Panc1 (cell line): Measurements from ENCODE around the gene TMPRSS13. TPM values are rescaled to one million over a fixed set of nuclear protein-coding genes. Genes with fewer than 3 reads are reported as not detected.

Experiments
- ATAC-seq: fragments of 200-7000 bp; cut with Tn5 transposase; 2 replicates; pipeline ENCODE4 v1.9.1; 2020; ENCODE audit warnings: mild to moderate bottlenecking, moderate library complexity
- BruUV-seq: library from RNA; stranded (reverse); fragments of 400-500 nt; replicated peaks from 2 replicates; lab custom pipeline; 2021; lab: Mats Ljungman, UMichigan
- CTCF ChIA-PET: fragments of 300-600 bp; sonication (Branson Sonifier 250); formaldehyde crosslinking; loops from one replicate; lab custom pipeline; 2022; ENCODE audit warnings: antibody characterized with exemption; lab: Charles Lee
- POLR2A ChIA-PET: fragments of 300-600 bp; sonication (Branson Sonifier 250); formaldehyde crosslinking; loops from one replicate; lab custom pipeline; 2022; ENCODE audit warnings: antibody characterized with exemption; lab: Charles Lee
- DNase-seq: peaks from one replicate; pipeline ENCODE4 v3.0.0-alpha.2; 2010; ENCODE audit warnings: low read depth, low spot score
- H3K27ac ChIP-seq: 2 replicates; pipeline ENCODE4 v1.5.1; 2011; ENCODE audit warnings: mild to moderate bottlenecking, low read length, inconsistent platforms
- H3K27me3 ChIP-seq: fragments of 200-500 bp; sonication (Bioruptor generic); 2 replicates; pipeline ENCODE4 v1.6.0; 2014; ENCODE audit warnings: low read length, inconsistent platforms; ENCODE audit not compliant: control insufficient read depth, insufficient read depth
- H3K36me3 ChIP-seq: fragments of 200-500 bp; sonication (Bioruptor generic); 2 replicates; pipeline ENCODE4 v1.5.1; 2014; ENCODE audit warnings: inconsistent platforms, mild to moderate bottlenecking, low read length, moderate library complexity; ENCODE audit not compliant: control insufficient read depth, insufficient read depth
- H3K4me1 ChIP-seq: 2 replicates; pipeline ENCODE4 v1.5.1; 2011; ENCODE audit warnings: inconsistent platforms, mild to moderate bottlenecking, low read length, moderate library complexity; ENCODE audit not compliant: control insufficient read depth, insufficient read depth
- H3K4me3 ChIP-seq, 2 experiments: 2 replicates each; pipeline ENCODE4 v1.5.1; 2011 to 2012; ENCODE audit warnings: low read depth in 2 of 2, low read length in 2 of 2, mild to moderate bottlenecking in 2 of 2, inconsistent platforms in 1 of 2, moderate library complexity in 1 of 2
- H3K9me3 ChIP-seq: fragments of 200-500 bp; sonication (Bioruptor generic); 2 replicates; pipeline ENCODE4 v1.5.1; 2014; ENCODE audit warnings: low read depth, mild to moderate bottlenecking, inconsistent platforms, low read length, moderate library complexity; ENCODE audit not compliant: control insufficient read depth, insufficient read depth
- POLR2AphosphoS5 ChIP-seq: IDR thresholded peaks from 2 replicates; pipeline ENCODE4 v1.6.1; 2012; ENCODE audit warnings: mild to moderate bottlenecking, low read depth, low read length, moderate library complexity
- SIN3A ChIP-seq: IDR thresholded peaks from 2 replicates; pipeline ENCODE4 v1.6.1; 2012; ENCODE audit warnings: low read depth, mild to moderate bottlenecking, low read length, moderate library complexity, borderline replicate concordance; ENCODE audit not compliant: insufficient read depth
- TCF7L2 ChIP-seq: IDR thresholded peaks from 2 replicates; pipeline ENCODE4 v1.6.1; 2011; ENCODE audit warnings: mild to moderate bottlenecking, low read depth, low read length, inconsistent platforms
- in situ Hi-C: cut with HindIII; loops from 2 replicates; pipeline ENCODE4 v1.10.0; 2016; ENCODE audit warnings: low sequenced_read_pairs, low pct_unique_long_range_greater_than_20kb
- intact Hi-C: fragments of 100-400 bp; cut with micrococcal nuclease; formaldehyde crosslinking; loops from one replicate; pipeline ENCODE4 v1.10.0; 2022; ENCODE audit not compliant: unreplicated experiment
- total RNA-seq: library from RNA; stranded (reverse); gene quantifications from one replicate; pipeline ENCODE4 v1.2.1, GENCODE V29; 2021; ENCODE audit not compliant: unreplicated experiment
- TF ChIP-seq, protein P1 (sequence below): fragments of 450-650 bp; IDR thresholded peaks from 2 replicates; pipeline ENCODE4 v1.5.1; 2017; ENCODE audit warnings: mild to moderate bottlenecking
- TF ChIP-seq, protein P2 (sequence below), 2 experiments: IDR thresholded peaks; 2 replicates each; pipeline ENCODE4 v1.6.1; 2011 to 2012; ENCODE audit warnings: low read depth in 2 of 2, control low read depth in 1 of 2, low read length in 1 of 2, mild to moderate bottlenecking in 1 of 2, moderate library complexity in 1 of 2; ENCODE audit not compliant: insufficient read depth in 1 of 2

Gene TMPRSS13
- total RNA-seq, 1 experiment from 2014 or later, result not detected

GRCh38 chr11:117871784-117872183 lies 57.4 kb downstream of the TMPRSS13 start:
- TF ChIP-seq SIN3A, result no peak
- TF ChIP-seq POLR2AphosphoS5, result no peak
- TF ChIP-seq, protein P1, sequence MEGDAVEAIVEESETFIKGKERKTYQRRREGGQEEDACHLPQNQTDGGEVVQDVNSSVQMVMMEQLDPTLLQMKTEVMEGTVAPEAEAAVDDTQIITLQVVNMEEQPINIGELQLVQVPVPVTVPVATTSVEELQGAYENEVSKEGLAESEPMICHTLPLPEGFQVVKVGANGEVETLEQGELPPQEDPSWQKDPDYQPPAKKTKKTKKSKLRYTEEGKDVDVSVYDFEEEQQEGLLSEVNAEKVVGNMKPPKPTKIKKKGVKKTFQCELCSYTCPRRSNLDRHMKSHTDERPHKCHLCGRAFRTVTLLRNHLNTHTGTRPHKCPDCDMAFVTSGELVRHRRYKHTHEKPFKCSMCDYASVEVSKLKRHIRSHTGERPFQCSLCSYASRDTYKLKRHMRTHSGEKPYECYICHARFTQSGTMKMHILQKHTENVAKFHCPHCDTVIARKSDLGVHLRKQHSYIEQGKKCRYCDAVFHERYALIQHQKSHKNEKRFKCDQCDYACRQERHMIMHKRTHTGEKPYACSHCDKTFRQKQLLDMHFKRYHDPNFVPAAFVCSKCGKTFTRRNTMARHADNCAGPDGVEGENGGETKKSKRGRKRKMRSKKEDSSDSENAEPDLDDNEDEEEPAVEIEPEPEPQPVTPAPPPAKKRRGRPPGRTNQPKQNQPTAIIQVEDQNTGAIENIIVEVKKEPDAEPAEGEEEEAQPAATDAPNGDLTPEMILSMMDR, result no peak
- TF ChIP-seq, protein P2, sequence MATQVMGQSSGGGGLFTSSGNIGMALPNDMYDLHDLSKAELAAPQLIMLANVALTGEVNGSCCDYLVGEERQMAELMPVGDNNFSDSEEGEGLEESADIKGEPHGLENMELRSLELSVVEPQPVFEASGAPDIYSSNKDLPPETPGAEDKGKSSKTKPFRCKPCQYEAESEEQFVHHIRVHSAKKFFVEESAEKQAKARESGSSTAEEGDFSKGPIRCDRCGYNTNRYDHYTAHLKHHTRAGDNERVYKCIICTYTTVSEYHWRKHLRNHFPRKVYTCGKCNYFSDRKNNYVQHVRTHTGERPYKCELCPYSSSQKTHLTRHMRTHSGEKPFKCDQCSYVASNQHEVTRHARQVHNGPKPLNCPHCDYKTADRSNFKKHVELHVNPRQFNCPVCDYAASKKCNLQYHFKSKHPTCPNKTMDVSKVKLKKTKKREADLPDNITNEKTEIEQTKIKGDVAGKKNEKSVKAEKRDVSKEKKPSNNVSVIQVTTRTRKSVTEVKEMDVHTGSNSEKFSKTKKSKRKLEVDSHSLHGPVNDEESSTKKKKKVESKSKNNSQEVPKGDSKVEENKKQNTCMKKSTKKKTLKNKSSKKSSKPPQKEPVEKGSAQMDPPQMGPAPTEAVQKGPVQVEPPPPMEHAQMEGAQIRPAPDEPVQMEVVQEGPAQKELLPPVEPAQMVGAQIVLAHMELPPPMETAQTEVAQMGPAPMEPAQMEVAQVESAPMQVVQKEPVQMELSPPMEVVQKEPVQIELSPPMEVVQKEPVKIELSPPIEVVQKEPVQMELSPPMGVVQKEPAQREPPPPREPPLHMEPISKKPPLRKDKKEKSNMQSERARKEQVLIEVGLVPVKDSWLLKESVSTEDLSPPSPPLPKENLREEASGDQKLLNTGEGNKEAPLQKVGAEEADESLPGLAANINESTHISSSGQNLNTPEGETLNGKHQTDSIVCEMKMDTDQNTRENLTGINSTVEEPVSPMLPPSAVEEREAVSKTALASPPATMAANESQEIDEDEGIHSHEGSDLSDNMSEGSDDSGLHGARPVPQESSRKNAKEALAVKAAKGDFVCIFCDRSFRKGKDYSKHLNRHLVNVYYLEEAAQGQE (IDR thresholded peaks at IDR 0.05; ENCODE audit: insufficient read depth in 1 of 2, low read depth in 2 of 2, low read length in 1 of 2), result no peak
- no peak for TF ChIP-seq TCF7L2
- H3K36me3 ChIP-seq, result no peaks in the 10 kb centered on the region
- no peaks in the 10 kb centered on the region for H3K9me3 ChIP-seq
- H3K27me3 ChIP-seq, result peaks cover 33% of the 10 kb centered on the region
- ChIA-PET POLR2A (no interaction called here), CTCF (interaction anchor here (1.3 kb wide), 1 partner anchor 75 kb away, joined by 4 read pairs; no protein-coding TSS in a partner anchor)
- H3K4me3 ChIP-seq, result no peak overlapping the region
- in situ Hi-C loops, result no loop called here
- 0 out of 2 replicates have a peak, but pooled peaks cover 9% of the 10 kb centered on the region for H3K4me1 ChIP-seq
- H3K27ac ChIP-seq, result no peak overlapping the region
- ATAC-seq (no peak), DNase-seq (no peak)
- intact Hi-C loops, result no loop called here
- no TSS peak for BruUV-seq

DNA sequence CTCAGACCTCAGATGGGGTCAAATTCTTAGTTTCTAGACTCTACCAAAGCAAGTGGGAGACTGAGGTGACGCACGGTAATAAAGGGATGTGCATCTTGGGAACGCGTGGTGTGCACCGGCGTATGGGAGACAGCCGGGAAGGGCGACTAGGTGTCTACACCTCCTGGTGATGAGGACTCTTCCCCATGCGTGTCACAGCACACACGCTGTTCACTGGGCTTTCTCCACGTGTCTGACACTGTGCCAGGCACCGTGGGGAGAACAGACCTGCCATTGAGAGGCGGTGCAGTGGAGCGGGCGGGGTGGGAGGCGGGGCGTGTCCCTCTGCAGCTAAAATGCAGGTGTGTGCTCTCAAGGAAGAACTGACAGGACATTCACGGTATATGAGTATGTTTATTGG lies 58.0 kb downstream of the TMPRSS13 start:
- ATAC-seq (no peak), DNase-seq (no peak)
- no TSS peak for BruUV-seq
- Histone ChIP-seq H3K27me3 (peaks cover 29% of the 10 kb centered on the region), H3K4me3 (no peak overlapping the region), H3K27ac (no peak overlapping the region), H3K36me3 (no peaks in the 10 kb centered on the region), H3K4me1 (0 out of 2 replicates have a peak, but pooled peaks cover 7% of the 10 kb centered on the region), H3K9me3 (no peaks in the 10 kb centered on the region)
- ChIA-PET CTCF (interaction anchor here (0.5 to 0.7 kb wide), 2 partner anchors 172 to 479 kb away, joined by 3 read pairs; no protein-coding TSS in a partner anchor), POLR2A (no interaction called here)
- in situ Hi-C loops (no loop called here), intact Hi-C loops (no loop called here)
- TF ChIP-seq SIN3A (no peak), TCF7L2 (no peak), POLR2AphosphoS5 (no peak)
- TF ChIP-seq, protein P2 (IDR thresholded peaks at IDR 0.05; ENCODE audit: insufficient read depth in 1 of 2, low read depth in 2 of 2, low read length in 1 of 2), result no peak
- TF ChIP-seq, protein P1, result no peak
